ENCODE measurements around the gene ATP6V0C.

Gene ATP6V0C

GRCh38 chr16:2513405-2514332 lies at the start of gene ATP6V0C:
Gene ATP6V0C (plus strand): TSS chr16:2513952. CDS start chr16:2514104, 152 bp downstream.
- peak; percentile 92 for ATAC-seq
- H3K9me3 Mint-ChIP-seq, result no peaks in the 10 kb centered on the region
- H3K4me1 Mint-ChIP-seq, result peaks cover 84% of the 10 kb centered on the region
- peak within 1 kb of the TSS; percentile 87 for H3K27ac Mint-ChIP-seq
- no peaks in the 10 kb centered on the region for H3K27me3 Mint-ChIP-seq
- peaks cover 15% of the 10 kb centered on the region for H3K36me3 Mint-ChIP-seq
- H3K4me3 Mint-ChIP-seq, result peak within 1 kb of the TSS; percentile 93

DNA sequence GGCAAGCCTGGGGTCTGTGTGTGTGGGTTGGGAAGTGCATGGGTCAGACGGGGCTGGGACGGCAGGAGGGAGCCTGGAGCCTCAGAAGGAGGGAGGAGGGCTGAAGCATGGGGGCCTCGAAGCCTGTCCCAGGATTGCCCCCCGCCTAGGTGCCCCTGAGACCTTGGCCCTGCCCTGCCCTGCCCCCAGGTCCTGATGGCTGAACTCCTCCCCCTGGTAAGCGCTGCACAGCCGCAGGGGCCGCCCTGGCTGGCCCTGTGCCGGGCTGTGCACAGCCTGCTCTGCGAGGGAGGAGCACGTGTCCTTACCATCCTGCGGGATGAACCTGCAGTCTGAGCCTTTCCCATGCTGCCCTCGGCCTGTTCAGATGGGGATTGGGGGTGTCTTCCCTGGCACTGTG lies 49.4 kb upstream of the ATP6V0C start:
- Mint-ChIP-seq H3K4me3 (no peak overlapping the region), H3K27ac (no peak overlapping the region), H3K9me3 (no peaks in the 10 kb centered on the region), H3K36me3 (no peaks in the 10 kb centered on the region), H3K4me1 (peaks cover 25% of the 10 kb centered on the region), H3K27me3 (peaks cover 10% of the 10 kb centered on the region)
- no peak for ATAC-seq

DNA sequence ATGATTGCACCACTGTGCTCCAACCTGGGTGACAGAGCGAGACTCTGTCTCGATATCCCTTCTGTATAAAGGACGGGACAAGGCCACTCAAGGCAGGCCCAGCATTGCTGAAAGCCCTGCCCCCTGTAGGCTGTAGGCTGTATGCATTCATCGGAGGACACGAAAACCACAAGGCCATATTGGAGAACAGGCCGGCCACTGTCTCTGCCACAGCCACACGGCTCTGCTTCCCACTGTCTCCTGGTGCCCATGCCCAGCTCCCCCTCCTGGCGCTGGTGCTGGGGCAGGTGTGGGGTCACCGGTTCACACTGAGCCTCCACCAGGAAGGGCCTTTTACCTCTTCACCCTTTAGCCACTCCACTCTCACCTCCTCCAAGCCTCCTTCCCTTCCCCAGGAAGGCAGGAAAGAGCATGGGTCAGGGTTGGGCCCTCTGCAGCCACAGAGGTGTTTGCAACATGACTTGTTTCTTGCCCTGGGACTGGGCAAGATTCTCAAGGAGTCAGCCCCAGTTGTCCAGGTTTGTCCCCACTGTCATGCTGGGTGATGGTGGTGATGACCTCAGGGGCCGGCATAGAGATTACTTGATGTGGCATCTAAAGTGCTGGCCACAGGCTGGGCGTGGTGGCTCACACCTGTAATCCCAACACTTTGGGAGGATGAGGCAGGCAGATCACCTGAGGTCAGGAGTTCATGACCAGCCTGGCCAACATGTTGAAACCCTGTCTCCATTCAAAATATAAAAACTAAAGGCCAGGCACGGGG lies 47.9 kb upstream of the ATP6V0C start:
- H3K4me3 Mint-ChIP-seq, result no peak overlapping the region
- peaks cover 33% of the 10 kb centered on the region for H3K4me1 Mint-ChIP-seq
- no peaks in the 10 kb centered on the region for H3K9me3 Mint-ChIP-seq
- H3K27ac Mint-ChIP-seq, result no peak overlapping the region
- H3K27me3 Mint-ChIP-seq, result peaks cover 24% of the 10 kb centered on the region
- no peak for ATAC-seq
- no peaks in the 10 kb centered on the region for H3K36me3 Mint-ChIP-seq

DNA sequence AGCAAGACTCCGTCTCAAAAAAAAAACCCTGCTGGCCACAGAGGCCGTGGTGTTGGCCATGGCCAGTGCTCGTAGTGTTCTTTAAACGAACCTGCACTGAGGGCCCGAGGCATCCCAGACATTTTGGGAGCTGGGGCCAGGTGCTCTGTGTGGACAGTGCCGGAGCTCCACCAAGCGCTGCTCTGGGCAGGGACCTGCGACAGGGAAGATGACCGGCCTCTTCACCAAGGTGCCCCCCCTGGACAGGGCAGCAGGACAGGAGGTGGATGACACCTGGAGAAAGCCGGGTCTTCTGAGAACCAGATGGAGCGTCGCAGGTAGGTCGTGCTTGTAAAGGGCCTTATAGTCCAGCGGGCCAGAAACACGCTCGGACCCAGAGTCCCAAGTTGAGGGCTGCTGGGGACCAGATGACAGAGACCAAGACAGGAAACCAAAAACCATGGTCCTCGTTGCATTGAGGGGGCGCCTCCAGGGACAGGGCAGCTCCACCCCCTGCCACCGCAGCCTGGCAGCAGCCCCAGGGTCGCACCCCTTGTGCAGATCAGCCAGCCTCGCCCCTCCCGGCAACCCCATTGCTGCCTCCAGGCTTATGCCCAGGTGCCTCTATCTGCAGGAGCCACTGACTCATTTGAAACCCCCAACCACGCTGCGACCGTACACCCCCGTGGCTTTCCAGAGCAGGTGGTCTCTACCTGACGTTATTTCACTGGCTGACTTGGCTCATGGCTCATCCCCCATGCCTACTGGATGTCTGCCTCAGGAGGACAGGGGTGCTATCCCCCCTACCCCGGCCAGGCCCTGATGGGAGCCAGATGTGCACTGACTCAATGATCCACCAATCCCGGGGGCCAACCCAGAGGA lies 46.9 kb upstream of the ATP6V0C start:
- Mint-ChIP-seq H3K9me3 (no peaks in the 10 kb centered on the region), H3K27me3 (peaks cover 26% of the 10 kb centered on the region), H3K36me3 (no peaks in the 10 kb centered on the region), H3K27ac (no peak overlapping the region), H3K4me1 (peaks cover 33% of the 10 kb centered on the region), H3K4me3 (no peak overlapping the region)
- no peak for ATAC-seq

DNA sequence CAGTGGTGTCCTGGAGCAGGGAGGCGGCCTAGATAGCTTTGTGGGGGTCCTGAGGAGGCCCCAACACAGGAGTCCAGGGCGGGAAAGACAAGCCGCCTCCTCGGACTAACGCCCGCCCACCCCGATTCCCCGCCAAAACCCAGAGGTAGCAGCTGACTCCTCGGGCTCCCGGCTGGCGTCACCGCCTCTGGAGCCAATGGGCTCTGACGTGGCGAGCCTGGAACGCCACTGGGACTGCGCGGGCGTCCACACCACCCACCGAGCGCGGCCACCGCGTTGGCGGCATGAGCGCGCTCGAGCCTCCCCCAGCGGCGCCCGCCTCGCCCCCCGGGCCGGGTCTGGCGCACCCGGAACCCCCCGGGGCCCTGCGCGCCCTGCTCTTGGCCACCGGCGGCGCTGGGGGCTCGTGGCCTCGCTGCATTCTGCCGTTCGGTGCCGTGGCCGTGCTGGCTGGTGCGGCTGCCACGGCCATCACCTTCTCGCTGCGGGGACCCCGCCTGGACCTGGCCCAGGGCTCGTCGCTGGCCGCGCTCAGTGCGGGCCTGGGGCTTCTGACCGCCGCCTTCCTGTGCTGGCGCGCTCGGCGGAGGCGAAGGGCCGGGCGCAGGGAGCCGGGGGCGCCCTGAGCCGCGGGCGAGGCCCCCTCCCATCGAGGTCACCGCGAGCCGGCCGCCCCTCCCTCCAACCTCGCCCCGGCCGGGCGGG lies 46.1 kb upstream of the ATP6V0C start:
- Mint-ChIP-seq H3K36me3 (no peaks in the 10 kb centered on the region), H3K27ac (no peak overlapping the region), H3K9me3 (no peaks in the 10 kb centered on the region), H3K4me1 (peaks cover 34% of the 10 kb centered on the region), H3K27me3 (peaks cover 34% of the 10 kb centered on the region), H3K4me3 (no peak overlapping the region)
- no peak for ATAC-seq

- peak; percentile 14 for ATAC-seq
- Mint-ChIP-seq H3K4me3 (peak overlapping the region; percentile 73), H3K27ac (peak overlapping the region; percentile 19), H3K9me3 (no peaks in the 10 kb centered on the region), H3K36me3 (no peaks in the 10 kb centered on the region), H3K4me1 (peaks cover 40% of the 10 kb centered on the region), H3K27me3 (peaks cover 40% of the 10 kb centered on the region)
These were observed 45.5 kb upstream of the ATP6V0C start for GRCh38 chr16:2468233-2468724.

DNA sequence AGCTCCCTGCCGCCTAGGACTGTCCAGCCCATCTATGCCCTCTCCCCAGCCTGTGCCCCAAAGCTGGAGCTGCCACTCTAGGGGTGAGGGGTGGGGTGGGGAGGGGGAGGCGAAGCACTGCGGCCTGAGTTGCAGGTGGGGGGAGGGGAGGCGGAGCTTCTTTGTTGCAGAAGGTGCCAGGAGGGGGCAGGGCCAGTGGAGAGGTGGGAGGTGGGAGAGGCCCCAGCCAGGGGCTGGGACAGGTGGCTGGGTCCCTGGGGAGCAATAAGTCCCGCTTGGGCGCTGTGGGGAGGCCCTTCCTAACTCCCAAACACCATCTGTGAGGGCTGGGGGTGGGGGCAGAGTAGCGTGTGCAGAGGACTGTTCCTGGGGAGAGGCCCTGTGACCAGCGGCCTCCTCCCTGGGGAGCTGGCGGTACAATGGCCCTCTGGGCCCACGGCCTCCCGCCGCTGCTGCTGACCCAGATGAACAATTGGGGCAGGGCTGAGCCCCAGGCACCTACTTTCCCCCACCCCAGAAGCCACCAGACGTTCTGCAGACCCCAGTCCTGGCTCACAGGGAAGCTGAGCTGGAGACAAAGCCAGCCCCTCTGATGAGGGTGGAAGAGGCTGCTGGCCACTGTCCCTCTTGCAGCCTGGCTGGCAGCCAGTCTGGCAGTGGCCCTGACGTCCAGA lies 44.9 kb upstream of the ATP6V0C start:
- Mint-ChIP-seq H3K4me3 (peak overlapping the region; percentile 73), H3K27me3 (peaks cover 44% of the 10 kb centered on the region), H3K4me1 (peaks cover 42% of the 10 kb centered on the region), H3K27ac (peak overlapping the region; percentile 19), H3K36me3 (no peaks in the 10 kb centered on the region), H3K9me3 (no peaks in the 10 kb centered on the region)
- ATAC-seq, result peak; percentile 68

- peaks cover 42% of the 10 kb centered on the region for H3K4me1 Mint-ChIP-seq
These were observed 44.1 kb upstream of the ATP6V0C start for GRCh38 chr16:2469399-2470233.

GRCh38 chr16:2470234-2470601 lies 43.5 kb upstream of the ATP6V0C start:
- no peaks in the 10 kb centered on the region for H3K36me3 Mint-ChIP-seq
- ATAC-seq, result no peak
- no peaks in the 10 kb centered on the region for H3K9me3 Mint-ChIP-seq
- no peak overlapping the region for H3K4me3 Mint-ChIP-seq
- H3K4me1 Mint-ChIP-seq, result peaks cover 42% of the 10 kb centered on the region
- H3K27ac Mint-ChIP-seq, result no peak overlapping the region
- H3K27me3 Mint-ChIP-seq, result peaks cover 44% of the 10 kb centered on the region

More at GRCh38 chr16:2469399-2470233, 44.1 kb upstream of the ATP6V0C start:
- Mint-ChIP-seq H3K4me3 (peak overlapping the region; percentile 64), H3K27ac (peak overlapping the region; percentile 19), H3K27me3 (peaks cover 44% of the 10 kb centered on the region), H3K36me3 (no peaks in the 10 kb centered on the region), H3K9me3 (no peaks in the 10 kb centered on the region)
- ATAC-seq, result no peak

DNA sequence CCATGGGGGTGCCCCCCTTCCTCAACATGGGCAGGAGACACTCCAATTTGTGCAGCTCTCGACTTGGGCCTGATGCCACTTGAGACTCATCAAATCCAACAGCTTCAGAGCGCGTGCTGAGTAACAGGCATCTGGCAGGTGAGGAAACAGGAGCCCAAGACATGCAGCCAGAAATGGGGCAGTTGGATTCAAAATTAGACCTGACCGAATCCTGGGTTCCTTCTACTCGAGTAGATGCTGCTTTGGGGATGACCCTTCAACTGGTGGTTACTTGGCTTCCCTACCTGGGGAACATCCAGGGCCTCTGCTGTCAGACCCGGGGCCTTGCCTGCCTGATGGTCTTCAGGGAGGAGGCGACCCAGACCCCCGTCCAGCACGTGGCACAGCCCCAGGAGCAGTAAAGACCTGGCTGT lies 43.1 kb upstream of the ATP6V0C start:
- Mint-ChIP-seq H3K36me3 (no peaks in the 10 kb centered on the region), H3K27ac (no peak overlapping the region), H3K4me3 (no peak overlapping the region), H3K4me1 (peaks cover 42% of the 10 kb centered on the region), H3K9me3 (no peaks in the 10 kb centered on the region), H3K27me3 (peaks cover 44% of the 10 kb centered on the region)
- ATAC-seq, result no peak

DNA sequence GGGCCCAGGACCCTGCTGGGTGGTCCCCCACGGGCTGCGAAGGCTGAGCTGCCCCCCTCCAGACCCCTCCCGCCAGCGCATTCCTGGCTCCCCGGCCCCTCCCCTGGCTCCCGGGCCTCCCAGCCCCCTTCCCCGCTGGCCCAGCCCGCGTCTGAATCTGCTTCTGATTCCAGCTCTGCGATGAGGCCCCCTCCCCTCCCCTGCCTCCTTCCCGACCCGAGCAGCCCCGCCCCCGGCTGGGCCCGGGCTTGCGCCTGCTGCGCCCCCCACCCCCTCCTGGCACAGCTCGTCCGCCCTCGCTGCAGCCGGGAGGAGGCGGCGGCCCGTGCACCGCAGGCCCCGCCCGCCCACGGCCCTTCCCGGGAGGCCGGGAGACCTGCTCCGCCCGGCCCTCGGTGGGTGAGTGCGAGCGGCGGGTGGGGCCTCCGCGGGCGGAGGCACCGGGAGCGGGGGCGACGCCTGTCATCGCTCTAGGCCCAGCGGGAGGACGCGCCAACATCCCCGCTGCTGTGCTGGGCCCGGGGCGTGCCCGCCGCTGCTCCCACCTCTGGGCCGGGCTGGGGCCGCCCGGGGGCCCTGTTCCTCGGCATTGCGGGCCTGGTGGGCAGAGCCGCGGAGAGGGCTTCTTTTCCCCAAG lies 42.6 kb upstream of the ATP6V0C start, which contains the start of gene NTN3:
Gene NTN3 (plus strand): TSS at position 282 of the 637 bp plus-strand sequence. CDS start 405 bp downstream, outside the sequence.
- ATAC-seq, result no peak
- Mint-ChIP-seq H3K4me3 (peak within 1 kb of the TSS; percentile 9), H3K4me1 (peaks cover 45% of the 10 kb centered on the region), H3K27ac (no peak within 1 kb of the TSS), H3K27me3 (peaks cover 44% of the 10 kb centered on the region), H3K9me3 (no peaks in the 10 kb centered on the region), H3K36me3 (no peaks in the 10 kb centered on the region)

GRCh38 chr16:2471653-2472487 lies 41.9 kb upstream of the ATP6V0C start:
- no peaks in the 10 kb centered on the region for H3K36me3 Mint-ChIP-seq
- peaks cover 51% of the 10 kb centered on the region for H3K4me1 Mint-ChIP-seq
- no peak overlapping the region for H3K27ac Mint-ChIP-seq
- H3K27me3 Mint-ChIP-seq, result peaks cover 44% of the 10 kb centered on the region
- ATAC-seq, result no peak
- H3K4me3 Mint-ChIP-seq, result peak overlapping the region; percentile 9
- H3K9me3 Mint-ChIP-seq, result no peaks in the 10 kb centered on the region

Data from stimulated activated memory B cell treated with anti-CD40 and anti-IgM and Interleukin-4, amounts not matched to agents 10 μg/mL and 1 μg/mL and 100 μg/mL, for 72 hours (primary cell).